Parathyroid adenoma (tissue), 2 donors: ENCODE measurements around the gene AGAP1.

Experiments used
- H2AFZ ChIP-seq: fragments of 300-600 bp; sonication (generic); one replicate; pipeline ENCODE4 v1.7.0; 2017; ENCODE audit warnings: antibody characterized with exemption, mild to moderate bottlenecking
- H3K27ac ChIP-seq: fragments of 300-600 bp; sonication (generic); one replicate; pipeline ENCODE4 v1.7.0; 2017
- H3K27me3 ChIP-seq: fragments of 300-600 bp; sonication (generic); one replicate; pipeline ENCODE4 v1.7.0; 2017; ENCODE audit warnings: low read length; ENCODE audit not compliant: control insufficient read depth, insufficient read depth
- H3K36me3 ChIP-seq: fragments of 300-600 bp; sonication (generic); one replicate; pipeline ENCODE4 v1.7.0; 2017; ENCODE audit warnings: low read length; ENCODE audit not compliant: control insufficient read depth, insufficient read depth
- H3K4me1 ChIP-seq: fragments of 300-600 bp; sonication (generic); one replicate; pipeline ENCODE4 v1.7.0; 2017; ENCODE audit warnings: control low read depth
- H3K4me2 ChIP-seq: fragments of 300-600 bp; sonication (generic); one replicate; pipeline ENCODE4 v1.7.0; 2017; ENCODE audit warnings: low read length
- H3K4me3 ChIP-seq: fragments of 300-600 bp; sonication (generic); one replicate; pipeline ENCODE4 v1.7.0; 2017; ENCODE audit warnings: low read depth, low read length
- H3K79me2 ChIP-seq: fragments of 300-600 bp; sonication (generic); one replicate; pipeline ENCODE4 v1.7.0; 2017; ENCODE audit warnings: control low read depth
- H3K9ac ChIP-seq: fragments of 300-600 bp; sonication (generic); one replicate; pipeline ENCODE4 v1.7.0; 2017; ENCODE audit warnings: mild to moderate bottlenecking
- H3K9me3 ChIP-seq: fragments of 300-600 bp; sonication (generic); one replicate; pipeline ENCODE4 v1.7.0; 2017; ENCODE audit warnings: low read length; ENCODE audit not compliant: control insufficient read depth
- TF ChIP-seq, protein P1 (sequence below): fragments of 300-600 bp; sonication (generic); IDR thresholded peaks from one replicate; pipeline ENCODE4 v1.7.0; 2017; ENCODE audit warnings: antibody characterized with exemption, mild to moderate bottlenecking
- donor health status: primary hyperparathyroidism.

AGAP1 gene

DNA sequence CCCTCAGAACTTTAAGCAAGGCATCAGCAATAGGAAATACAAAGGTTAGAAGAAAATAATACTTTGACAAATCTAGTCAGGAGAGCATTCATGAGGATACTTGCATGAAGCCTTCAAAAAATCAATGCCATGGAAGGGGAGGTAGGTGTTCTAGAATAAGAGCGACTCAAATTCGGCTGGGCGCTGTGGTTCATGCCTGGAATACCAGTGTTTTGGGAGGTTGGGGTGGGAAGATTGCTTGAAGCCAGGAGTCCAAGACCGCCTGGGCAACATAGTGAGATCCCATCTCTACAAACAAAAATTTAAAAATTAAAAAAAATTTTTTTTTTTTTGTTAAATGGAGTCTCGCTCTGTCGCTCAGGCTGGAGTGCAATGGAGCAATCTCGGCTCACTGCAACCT lies 652.6 kb downstream of the AGAP1 start:
- TF ChIP-seq, protein P1, sequence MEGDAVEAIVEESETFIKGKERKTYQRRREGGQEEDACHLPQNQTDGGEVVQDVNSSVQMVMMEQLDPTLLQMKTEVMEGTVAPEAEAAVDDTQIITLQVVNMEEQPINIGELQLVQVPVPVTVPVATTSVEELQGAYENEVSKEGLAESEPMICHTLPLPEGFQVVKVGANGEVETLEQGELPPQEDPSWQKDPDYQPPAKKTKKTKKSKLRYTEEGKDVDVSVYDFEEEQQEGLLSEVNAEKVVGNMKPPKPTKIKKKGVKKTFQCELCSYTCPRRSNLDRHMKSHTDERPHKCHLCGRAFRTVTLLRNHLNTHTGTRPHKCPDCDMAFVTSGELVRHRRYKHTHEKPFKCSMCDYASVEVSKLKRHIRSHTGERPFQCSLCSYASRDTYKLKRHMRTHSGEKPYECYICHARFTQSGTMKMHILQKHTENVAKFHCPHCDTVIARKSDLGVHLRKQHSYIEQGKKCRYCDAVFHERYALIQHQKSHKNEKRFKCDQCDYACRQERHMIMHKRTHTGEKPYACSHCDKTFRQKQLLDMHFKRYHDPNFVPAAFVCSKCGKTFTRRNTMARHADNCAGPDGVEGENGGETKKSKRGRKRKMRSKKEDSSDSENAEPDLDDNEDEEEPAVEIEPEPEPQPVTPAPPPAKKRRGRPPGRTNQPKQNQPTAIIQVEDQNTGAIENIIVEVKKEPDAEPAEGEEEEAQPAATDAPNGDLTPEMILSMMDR: no peak
- H3K9ac ChIP-seq: no peak overlapping the region
- H2AFZ ChIP-seq: no peak overlapping the region
- no peaks in the 10 kb centered on the region for H3K4me1 ChIP-seq
- no peaks in the 10 kb centered on the region for H3K27me3 ChIP-seq
- H3K79me2 ChIP-seq: no peaks in the 10 kb centered on the region
- H3K36me3 ChIP-seq: no peaks in the 10 kb centered on the region
- H3K4me3 ChIP-seq: no peak overlapping the region
- no peaks in the 10 kb centered on the region for H3K9me3 ChIP-seq
- H3K4me2 ChIP-seq: no peak overlapping the region
- no peak overlapping the region for H3K27ac ChIP-seq

DNA sequence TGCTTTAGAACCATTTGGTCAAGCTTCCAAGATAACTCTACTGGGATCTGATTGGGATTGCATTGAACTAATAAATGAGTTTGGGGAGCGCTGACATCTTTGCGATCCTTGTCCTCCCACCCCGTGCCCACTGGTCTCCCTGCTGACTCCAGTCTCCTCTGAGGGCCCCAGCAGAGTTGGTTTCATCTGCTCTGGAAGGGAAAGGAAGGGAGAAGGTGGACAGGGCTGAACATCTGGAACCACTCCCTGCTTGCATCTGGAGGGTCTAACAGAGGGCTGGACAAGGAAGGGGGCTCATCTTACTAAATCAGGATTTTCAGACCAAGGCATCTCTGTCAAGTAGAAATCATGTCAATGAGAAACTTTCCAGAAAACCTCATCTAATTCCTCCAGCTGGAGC lies 661.6 kb downstream of the AGAP1 start:
- Histone ChIP-seq H3K27ac (no peak overlapping the region), H3K27me3 (no peaks in the 10 kb centered on the region), H3K4me2 (no peak overlapping the region), H3K36me3 (no peaks in the 10 kb centered on the region), H3K79me2 (no peaks in the 10 kb centered on the region), H3K9me3 (no peaks in the 10 kb centered on the region), H3K4me1 (no peaks in the 10 kb centered on the region), H3K9ac (no peak overlapping the region), H2AFZ (no peak overlapping the region), H3K4me3 (no peak overlapping the region)
- TF ChIP-seq, protein P1: no peak

DNA sequence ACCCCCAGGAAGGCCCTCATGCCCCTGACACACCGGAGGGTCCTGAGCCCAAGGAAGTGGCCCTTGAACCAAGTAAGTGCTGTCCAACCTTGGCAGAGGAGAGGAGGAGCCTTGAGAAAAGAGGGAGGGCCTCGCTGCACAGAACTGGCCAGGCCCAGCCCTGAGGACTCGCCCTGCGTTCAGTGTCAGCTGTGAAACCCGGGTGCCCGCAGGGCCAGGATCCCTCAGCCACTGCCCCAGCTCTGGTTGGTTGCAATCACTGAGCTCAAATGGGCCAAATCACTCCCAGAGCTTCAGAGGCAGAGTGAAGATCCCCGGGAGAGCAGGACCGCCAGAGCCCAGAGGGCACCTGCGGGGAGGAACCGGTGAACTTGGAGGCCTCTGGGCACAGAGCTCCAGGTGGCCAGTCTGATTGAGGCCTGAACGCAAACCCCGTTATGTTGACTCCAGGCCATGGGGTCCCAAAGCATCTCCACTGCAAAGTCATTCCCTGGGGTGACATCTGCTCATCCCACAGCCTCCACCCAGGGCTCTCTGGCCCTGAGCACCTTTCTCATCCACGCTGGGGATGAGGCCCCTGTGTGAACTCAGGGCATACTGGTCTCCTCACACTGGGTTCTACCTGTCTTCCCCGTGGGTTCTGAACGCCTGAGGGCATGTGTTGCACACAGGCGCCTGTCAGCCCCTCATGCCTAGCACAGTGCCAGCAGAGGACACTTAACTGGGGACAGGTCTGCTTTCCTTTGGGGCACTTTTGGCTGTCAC lies 662.4 kb downstream of the AGAP1 start:
- H3K9me3 ChIP-seq: no peaks in the 10 kb centered on the region
- H2AFZ ChIP-seq: no peak overlapping the region
- TF ChIP-seq, protein P1: no peak
- no peaks in the 10 kb centered on the region for H3K27me3 ChIP-seq
- no peak overlapping the region for H3K4me3 ChIP-seq
- no peaks in the 10 kb centered on the region for H3K79me2 ChIP-seq
- no peak overlapping the region for H3K27ac ChIP-seq
- H3K4me2 ChIP-seq: no peak overlapping the region
- no peaks in the 10 kb centered on the region for H3K4me1 ChIP-seq
- H3K9ac ChIP-seq: no peak overlapping the region
- H3K36me3 ChIP-seq: no peaks in the 10 kb centered on the region

DNA sequence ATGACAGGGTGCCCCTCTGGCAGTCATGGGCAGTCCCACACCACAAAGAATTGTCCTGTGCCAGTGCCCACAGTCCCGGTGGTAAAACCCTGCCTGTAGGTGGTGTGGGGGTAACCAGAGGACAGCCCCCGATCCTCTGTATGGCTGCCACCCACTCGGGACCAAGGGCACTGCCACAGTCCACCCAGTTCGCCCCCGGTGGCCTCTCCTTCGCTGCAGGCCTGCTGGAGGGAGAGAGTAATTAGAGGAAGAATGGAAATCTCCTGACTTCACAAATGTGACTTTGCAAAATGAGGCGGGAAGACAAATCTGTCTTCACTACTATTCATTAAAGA lies 663.0 kb downstream of the AGAP1 start:
- Histone ChIP-seq H3K79me2 (no peaks in the 10 kb centered on the region), H3K27ac (no peak overlapping the region), H3K4me1 (no peaks in the 10 kb centered on the region), H3K36me3 (no peaks in the 10 kb centered on the region), H2AFZ (no peak overlapping the region), H3K9ac (no peak overlapping the region), H3K9me3 (no peaks in the 10 kb centered on the region), H3K4me2 (no peak overlapping the region), H3K4me3 (no peak overlapping the region), H3K27me3 (no peaks in the 10 kb centered on the region)
- TF ChIP-seq, protein P1: no peak

DNA sequence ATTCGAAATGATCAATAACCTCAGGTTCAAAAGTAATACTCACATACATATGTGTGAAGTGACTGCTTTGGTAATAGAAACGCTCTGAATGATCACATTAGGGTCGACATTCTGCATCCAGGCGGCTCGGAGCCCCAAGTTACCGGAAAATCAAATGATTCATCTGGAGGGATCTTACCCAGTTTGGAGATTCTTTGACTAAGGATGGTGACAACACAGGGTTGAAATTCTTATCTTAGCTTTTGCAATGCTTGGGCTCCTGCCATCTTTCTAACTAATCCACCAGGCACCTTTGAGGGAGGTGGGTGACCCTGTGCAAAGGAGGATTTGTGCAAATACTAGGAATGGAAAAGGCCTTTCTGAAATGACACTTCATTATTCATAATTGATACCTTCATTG lies 663.5 kb downstream of the AGAP1 start:
- no peak overlapping the region for H3K27ac ChIP-seq
- no peaks in the 10 kb centered on the region for H3K27me3 ChIP-seq
- no peaks in the 10 kb centered on the region for H3K4me1 ChIP-seq
- no peaks in the 10 kb centered on the region for H3K79me2 ChIP-seq
- H3K4me3 ChIP-seq: no peak overlapping the region
- H2AFZ ChIP-seq: no peak overlapping the region
- H3K9ac ChIP-seq: no peak overlapping the region
- no peaks in the 10 kb centered on the region for H3K9me3 ChIP-seq
- TF ChIP-seq, protein P1: no peak
- no peak overlapping the region for H3K4me2 ChIP-seq
- H3K36me3 ChIP-seq: no peaks in the 10 kb centered on the region
